Kidney (tissue), 14 donors: Measurements from ENCODE around the gene TMEM18. TPM values are rescaled to one million over a fixed set of nuclear protein-coding genes. Genes with fewer than 3 reads are reported as not detected.

Experiments
- DNase-seq, 5 donors: peaks; one replicate each; pipeline ENCODE4 v3.0.0-alpha.2; 2013 to 2020
- FAIRE-seq: peaks from 2 replicates; lab custom pipeline; 2012; peaks lifted over from hg19 to GRCh38; lab: Jason Lieb, UNC
- H3K27ac ChIP-seq, 2 donors: one replicate each; pipeline ENCODE4 v1.7.0; 2013; ENCODE audit warnings: low read depth in 2 of 2, low read length in 2 of 2, inconsistent platforms in 1 of 2
- H3K27me3 ChIP-seq: one replicate; pipeline ENCODE4 v1.7.1; 2013; ENCODE audit warnings: low read length, inconsistent platforms; ENCODE audit not compliant: control insufficient read depth, insufficient read depth
- H3K36me3 ChIP-seq, 3 donors: one replicate each; pipeline versions ENCODE4 v1.7.0 to v1.7.1; 2013; ENCODE audit warnings: low read length in 3 of 3, control low read depth in 1 of 3, inconsistent platforms in 1 of 3; ENCODE audit not compliant: insufficient read depth in 3 of 3, control insufficient read depth in 2 of 3
- H3K4me1 ChIP-seq, 3 donors: one replicate each; pipeline versions ENCODE4 v1.7.0 to v1.7.1; 2013; ENCODE audit warnings: low read length in 3 of 3, inconsistent platforms in 1 of 3, low read depth in 1 of 3; ENCODE audit not compliant: control insufficient read depth in 2 of 3, insufficient read depth in 2 of 3
- H3K4me3 ChIP-seq, 3 donors: one replicate each; pipeline versions ENCODE4 v1.7.0 to v1.8.1; 2013; ENCODE audit warnings: low read length in 3 of 3, control low read depth in 1 of 3, inconsistent platforms in 1 of 3
- H3K9ac ChIP-seq, 3 donors: one replicate each; pipeline versions ENCODE4 v1.7.0 to v1.7.1; 2013; ENCODE audit warnings: low read length in 3 of 3, control low read depth in 1 of 3, inconsistent platforms in 1 of 3
- H3K9me3 ChIP-seq, 3 donors: one replicate each; pipeline versions ENCODE4 v1.7.0 to v1.7.1; 2013; ENCODE audit warnings: low read length in 3 of 3, control low read depth in 1 of 3, inconsistent platforms in 1 of 3; ENCODE audit not compliant: control insufficient read depth in 2 of 3, insufficient read depth in 1 of 3
- CTCF ChIP-seq: IDR thresholded peaks from 3 replicates; pipeline ENCODE4 v1.5.1; 2012; ENCODE audit warnings: mild to moderate bottlenecking, moderate library complexity, borderline replicate concordance; ENCODE audit not compliant: insufficient read depth; ENCODE audit errors: extremely low read depth
- intact Hi-C: fragments of 100-400 bp; cut with DNase I; formaldehyde crosslinking; loops from one replicate; pipeline ENCODE4 v1.11.1; 2022
- polyA plus RNA-seq: library from polyadenylated mRNA; stranded (reverse); fragments of 350-450 nt; fragmentation: Illumina TruSeq; extraction: RNeasy Lipid Tissue Mini Kit (QIAGEN cat#74804); gene quantifications from one replicate; pipeline ENCODE4 v1.2.3, GENCODE V29; 2014; ENCODE audit warnings: low read depth, low replicate concordance; ENCODE audit not compliant: insufficient read depth
- total RNA-seq: library from RNA; stranded (reverse); fragmentation: NEBNext Ultra II Directional; extraction: Animal tissue kit (Norgen Biotek cat#: 25700); gene quantifications from one replicate; pipeline ENCODE4 v1.2.1, GENCODE V29; 2021
- donor health status: control.
- donor health status: control.
- donor health status: control.
- donor health status: control.
- donor health status: control.
- donor health status: DM: yes; HTN: yes; CAD: no.
- donor health status: Normal renal cell carcinoma (clear cell type).

The TMEM18 gene
- total and polyA plus RNA-seq, 2 donors from 2014 or later = 24.0 to 29.7 TPM

GRCh38 chr2:643761-644160 lies 33.4 kb downstream of the TMEM18 start:
- no peaks in the 10 kb centered on the region for H3K9me3 ChIP-seq
- intact Hi-C loops = no loop called here
- no peak overlapping the region for H3K4me3 ChIP-seq
- no peak overlapping the region for H3K27ac ChIP-seq
- no peak for TF ChIP-seq CTCF
- FAIRE-seq (no peak), DNase-seq (peak in 1 of 5 donors; percentile 4)
- H3K9ac ChIP-seq = no peak overlapping the region
- no peaks in the 10 kb centered on the region for H3K27me3 ChIP-seq
- H3K4me1 ChIP-seq = no peaks in the 10 kb centered on the region
- no peaks in the 10 kb centered on the region for H3K36me3 ChIP-seq

DNA sequence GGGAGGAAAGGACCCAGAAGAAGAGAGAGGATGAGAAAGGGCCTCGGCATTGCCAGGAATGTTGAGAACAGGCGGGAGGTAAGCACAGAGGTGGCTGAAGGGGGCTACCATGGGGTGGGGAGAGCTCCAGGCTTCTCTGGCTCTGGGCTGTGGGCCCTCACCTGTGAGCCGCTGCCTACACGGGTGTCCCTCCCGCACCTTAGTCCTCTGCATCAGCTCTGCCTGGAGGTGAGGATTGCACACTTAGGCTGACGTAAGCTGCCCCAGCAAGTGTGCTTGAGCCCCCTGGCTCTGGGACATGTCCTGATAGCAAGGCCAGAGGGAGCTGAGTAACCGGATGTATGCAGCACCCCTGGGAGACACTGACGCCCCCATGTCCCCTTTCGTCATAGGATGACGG lies 33.9 kb downstream of the TMEM18 start:
- TF ChIP-seq CTCF = no peak

DNA sequence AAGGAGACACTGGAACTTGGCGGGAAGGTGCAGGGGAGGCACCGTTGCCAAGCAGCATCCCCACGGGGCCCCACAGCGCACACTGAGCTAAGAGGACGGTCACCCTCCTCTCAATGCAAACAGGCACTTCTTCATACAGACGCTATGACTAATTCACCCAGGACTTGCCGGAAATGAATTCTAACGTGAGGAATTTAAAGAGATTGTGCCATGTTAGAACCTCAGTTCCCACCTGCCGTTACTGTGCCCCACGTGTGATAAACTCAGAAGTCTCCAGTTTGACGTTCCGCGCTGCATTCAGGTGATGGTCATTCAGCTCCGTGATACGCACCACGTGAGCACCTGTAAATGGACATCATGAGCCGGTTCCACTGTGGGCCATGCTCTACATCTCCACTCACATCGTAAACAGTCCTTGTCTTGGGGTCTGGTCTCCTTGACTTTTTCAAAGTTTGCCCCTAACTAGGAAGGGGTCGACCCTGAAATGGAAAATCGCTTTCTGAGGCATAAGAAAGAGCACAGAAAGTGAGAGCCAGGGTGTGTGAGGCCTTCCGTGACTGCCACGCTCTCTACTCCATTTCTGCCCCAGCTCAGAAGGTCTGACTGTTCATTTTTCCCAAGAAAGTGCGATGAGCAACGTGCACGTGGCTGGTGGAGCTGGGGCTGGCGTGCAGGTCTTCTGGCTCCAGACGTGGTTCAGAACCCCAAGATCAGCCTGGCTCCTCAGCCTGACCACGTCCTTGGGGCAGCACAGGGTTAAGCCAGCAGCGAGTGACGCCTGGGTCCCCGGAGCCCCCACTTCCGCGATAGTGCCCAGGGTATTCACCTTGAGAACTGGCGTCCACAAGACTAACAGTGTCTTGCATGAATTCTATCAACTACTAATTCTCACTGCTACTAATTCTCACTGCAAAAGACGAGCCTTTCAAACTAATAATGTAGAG lies 35.1 kb downstream of the TMEM18 start:
- H3K9me3 ChIP-seq = no peaks in the 10 kb centered on the region
- H3K27ac ChIP-seq = no peak overlapping the region
- intact Hi-C loops = no loop called here
- H3K27me3 ChIP-seq = no peaks in the 10 kb centered on the region
- FAIRE-seq (no peak), DNase-seq (no peak)
- no peak for TF ChIP-seq CTCF
- no peak overlapping the region for H3K9ac ChIP-seq
- H3K36me3 ChIP-seq = no peaks in the 10 kb centered on the region
- no peaks in the 10 kb centered on the region for H3K4me1 ChIP-seq
- no peak overlapping the region for H3K4me3 ChIP-seq

More for the DNA sequence above, 33.9 kb downstream of the TMEM18 start:
- intact Hi-C loops = no loop called here
- peak in 1 of 5 donors; percentile 4 for DNase-seq
- no peak overlapping the region for H3K9ac ChIP-seq
- no peak overlapping the region for H3K4me3 ChIP-seq
- no peak for FAIRE-seq
- H3K9me3 ChIP-seq = no peaks in the 10 kb centered on the region
- H3K27me3 ChIP-seq = no peaks in the 10 kb centered on the region
- no peaks in the 10 kb centered on the region for H3K36me3 ChIP-seq
- H3K27ac ChIP-seq = no peak overlapping the region
- H3K4me1 ChIP-seq = no peaks in the 10 kb centered on the region
